DMS153 treated with DMSO at 0.1 percent for 48 hours (cell line): ENCODE measurements around the gene LPAR3.
"Not testable (repeated sequence)": the region's sequence is repeated elsewhere in the genome, so short reads cannot be mapped to it uniquely, and the experiment has no call there.

Experiments
- DNase-seq: peaks from one replicate; lab custom pipeline; 2025; ENCODE audit not compliant: unreplicated experiment; lab: John Stamatoyannopoulos, UW

The LPAR3 gene

GRCh38 chr1:84907095-84907827, 14.3 kb upstream of the LPAR3 start:
- no peak for DNase-seq

- DNase-seq, result not testable (repeated sequence)
Observed at GRCh38 chr1:84902727-84903126, 9.7 kb upstream of the LPAR3 start.

- no peak for DNase-seq
Observed at GRCh38 chr1:84899969-84900368, 7.0 kb upstream of the LPAR3 start.

- no peak for DNase-seq
Observed at GRCh38 chr1:84896279-84896678, 3.3 kb upstream of the LPAR3 start.

GRCh38 chr1:84890566-84890965, 2.4 kb downstream of the LPAR3 start:
- no peak for DNase-seq

- no peak for DNase-seq
Observed at GRCh38 chr1:84889437-84889836, 3.6 kb downstream of the LPAR3 start.

GRCh38 chr1:84888753-84889152, 4.3 kb downstream of the LPAR3 start:
- DNase-seq, result no peak

GRCh38 chr1:84887261-84887934, 5.6 kb downstream of the LPAR3 start:
- no peak for DNase-seq

GRCh38 chr1:84885469-84885868, 7.5 kb downstream of the LPAR3 start:
- DNase-seq, result no peak

GRCh38 chr1:84884671-84885389, 8.2 kb downstream of the LPAR3 start:
- no peak for DNase-seq

- DNase-seq, result no peak
Observed at GRCh38 chr1:84883286-84883685, 9.7 kb downstream of the LPAR3 start.

- no peak for DNase-seq
Observed at GRCh38 chr1:84877592-84877991, 15.4 kb downstream of the LPAR3 start.

- DNase-seq, result no peak
Observed at GRCh38 chr1:84876353-84876752, 16.7 kb downstream of the LPAR3 start.

- no peak for DNase-seq
Observed at GRCh38 chr1:84873366-84873765, 19.6 kb downstream of the LPAR3 start.

GRCh38 chr1:84872696-84873355, 20.2 kb downstream of the LPAR3 start:
- DNase-seq, result no peak

GRCh38 chr1:84871181-84871580, 21.8 kb downstream of the LPAR3 start:
- DNase-seq, result no peak

- DNase-seq, result no peak
Observed at GRCh38 chr1:84870591-84870990, 22.4 kb downstream of the LPAR3 start.

GRCh38 chr1:84869720-84870119, 23.3 kb downstream of the LPAR3 start:
- no peak for DNase-seq

GRCh38 chr1:84862810-84863251, 30.2 kb downstream of the LPAR3 start:
- DNase-seq, result no peak

- DNase-seq, result no peak
Observed at GRCh38 chr1:84861988-84862644, 30.9 kb downstream of the LPAR3 start.

- DNase-seq, result no peak
Observed at GRCh38 chr1:84861516-84861915, 31.5 kb downstream of the LPAR3 start.
